ENCODE data around the gene GNAS.

Gene GNAS

GRCh38 chr20:58853976-58854637 lies 1.6 kb downstream of the GNAS start:
- no peak for DNase-seq (ENCODE audit: low read depth)

- DNase-seq (ENCODE audit: low read depth) = no peak
Measured at GRCh38 chr20:58854638-58855471, 2.3 kb downstream of the GNAS start.

GRCh38 chr20:58855506-58856389 lies 3.2 kb downstream of the GNAS start:
- no peak for DNase-seq (ENCODE audit: low read depth)

GRCh38 chr20:58863044-58863790 lies 10.7 kb downstream of the GNAS start:
- DNase-seq (ENCODE audit: low read depth) = no peak

- no peak for DNase-seq (ENCODE audit: low read depth)
Measured at GRCh38 chr20:58864346-58864745, 11.8 kb downstream of the GNAS start.

GRCh38 chr20:58865843-58866242 lies 13.3 kb downstream of the GNAS start:
- DNase-seq (ENCODE audit: low read depth) = no peak

GRCh38 chr20:58867211-58867610 lies 14.7 kb downstream of the GNAS start:
- DNase-seq (ENCODE audit: low read depth) = no peak

GRCh38 chr20:58868795-58869194 lies 16.3 kb downstream of the GNAS start:
- no peak for DNase-seq (ENCODE audit: low read depth)

GRCh38 chr20:58869662-58870227 lies 17.2 kb downstream of the GNAS start:
- DNase-seq (ENCODE audit: low read depth) = no peak

- DNase-seq (ENCODE audit: low read depth) = no peak
Measured at GRCh38 chr20:58870293-58871014, 17.9 kb downstream of the GNAS start.

GRCh38 chr20:58871533-58872102 lies 19.1 kb downstream of the GNAS start:
- DNase-seq (ENCODE audit: low read depth) = no peak

GRCh38 chr20:58874469-58874868 lies 22.0 kb downstream of the GNAS start:
- no peak for DNase-seq (ENCODE audit: low read depth)

GRCh38 chr20:58875111-58875510 lies 22.6 kb downstream of the GNAS start:
- DNase-seq (ENCODE audit: low read depth) = no peak

- DNase-seq (ENCODE audit: low read depth) = no peak
Measured at GRCh38 chr20:58875541-58876134, 23.1 kb downstream of the GNAS start.

- no peak for DNase-seq (ENCODE audit: low read depth)
Measured at GRCh38 chr20:58876437-58876836, 23.9 kb downstream of the GNAS start.

- DNase-seq (ENCODE audit: low read depth) = no peak
Measured at GRCh38 chr20:58877050-58877975, 24.8 kb downstream of the GNAS start.

- no peak for DNase-seq (ENCODE audit: low read depth)
Measured at GRCh38 chr20:58877976-58878360, 25.5 kb downstream of the GNAS start.

GRCh38 chr20:58878399-58878798 lies 25.9 kb downstream of the GNAS start:
- no peak for DNase-seq (ENCODE audit: low read depth)

GRCh38 chr20:58880441-58880840 lies 27.9 kb downstream of the GNAS start:
- DNase-seq (ENCODE audit: low read depth) = no peak

Measured in stromal cell of bone marrow (primary cell).